ENCODE data around the gene ZNF14.

The ZNF14 gene

DNA sequence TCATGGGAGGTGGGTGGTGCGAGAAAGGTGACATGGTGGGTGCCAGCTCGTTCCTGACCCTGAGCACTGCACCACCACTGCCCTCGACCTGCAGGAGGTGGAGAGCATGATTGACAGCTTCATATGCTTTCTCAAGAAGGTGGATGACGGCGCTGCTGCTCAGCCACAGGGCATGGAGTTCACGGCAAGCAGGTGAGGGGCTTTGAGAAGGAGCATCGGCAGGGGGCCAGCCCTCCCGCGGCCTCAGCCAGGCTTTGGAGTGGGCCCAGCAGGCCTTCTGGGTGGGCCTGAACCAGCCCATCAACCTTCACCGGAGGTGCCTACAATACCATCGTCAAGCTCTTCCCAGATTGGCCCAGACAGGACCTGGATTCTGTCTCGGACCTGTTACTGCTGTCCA lies 18.9 kb upstream of the ZNF14 start:
- Histone ChIP-seq H3K9me3 (replicated peaks; ENCODE audit: low read length) (peaks cover 15% of the 10 kb centered on the region), H3K4me2 (ENCODE audit: low read length) (no peak overlapping the region)

DNA sequence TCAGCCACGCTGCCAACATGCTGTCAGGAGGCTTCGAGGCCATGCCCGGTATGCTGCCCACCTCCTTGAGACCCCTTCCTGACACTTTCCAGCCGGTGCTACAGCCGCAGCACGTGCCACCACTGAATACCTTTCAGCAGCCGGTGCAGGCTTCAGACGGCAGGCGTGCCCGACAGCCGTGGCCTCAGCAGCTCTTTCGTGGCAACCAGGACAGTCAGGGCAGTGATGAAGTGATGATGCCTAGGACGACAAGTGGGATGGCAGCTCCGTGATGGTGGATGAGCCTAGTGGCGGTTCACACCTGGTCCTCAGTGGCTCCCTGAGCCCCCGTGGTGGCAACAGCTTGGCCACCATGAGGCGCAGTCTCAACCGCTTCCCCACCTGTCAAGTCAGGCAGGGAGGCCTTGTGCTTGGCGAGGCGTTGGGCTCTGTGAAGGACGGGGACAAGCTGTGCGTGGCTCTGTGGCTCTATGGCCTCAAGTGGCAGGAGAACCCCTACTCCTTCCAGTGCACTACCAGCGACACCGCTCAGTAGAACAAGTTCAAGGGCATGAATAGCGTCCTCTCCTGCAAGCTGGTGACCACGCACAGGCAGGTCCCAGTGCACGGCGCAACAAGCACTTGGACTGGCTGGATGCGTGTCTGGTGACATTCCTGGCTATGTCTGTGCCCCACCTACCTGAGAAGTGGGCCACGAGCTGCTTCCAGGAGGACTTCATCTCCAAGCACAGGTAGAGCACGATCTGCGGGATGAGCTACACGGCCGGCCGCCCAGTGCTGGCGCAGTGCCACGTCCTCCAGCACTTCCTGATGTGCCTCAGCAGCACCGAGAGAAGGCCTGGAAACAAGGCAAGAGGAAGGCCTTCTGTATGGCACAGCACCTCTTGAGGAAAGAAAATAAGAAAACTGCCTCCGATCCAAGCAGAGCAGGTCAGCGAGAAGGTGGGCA lies 18.2 kb upstream of the ZNF14 start:
- Histone ChIP-seq H3K9me3 (replicated peaks; ENCODE audit: low read length) (peaks cover 15% of the 10 kb centered on the region), H3K4me3 (ENCODE audit: low read length) (no peak overlapping the region), H3K9ac (ENCODE audit: low read depth, low read length) (no peak overlapping the region), H3K4me1 (ENCODE audit: control insufficient read depth, insufficient read depth, low read length) (no peaks in the 10 kb centered on the region), H3K36me3 (ENCODE audit: insufficient read depth, low read length) (no peaks in the 10 kb centered on the region), H3K27me3 (ENCODE audit: control insufficient read depth, insufficient read depth, low read length) (no peaks in the 10 kb centered on the region), H3K4me2 (ENCODE audit: low read length) (no peak overlapping the region)

More for the DNA sequence above, 18.9 kb upstream of the ZNF14 start:
- Histone ChIP-seq H3K27me3 (ENCODE audit: control insufficient read depth, insufficient read depth, low read length) (no peaks in the 10 kb centered on the region), H3K36me3 (ENCODE audit: insufficient read depth, low read length) (no peaks in the 10 kb centered on the region), H3K4me3 (ENCODE audit: low read length) (no peak overlapping the region), H3K4me1 (ENCODE audit: control insufficient read depth, insufficient read depth, low read length) (no peaks in the 10 kb centered on the region), H3K9ac (ENCODE audit: low read depth, low read length) (no peak overlapping the region)

- H3K4me3 ChIP-seq (ENCODE audit: low read length), result no peak overlapping the region
- no peak overlapping the region for H3K4me2 ChIP-seq (ENCODE audit: low read length)
- H3K9me3 ChIP-seq (replicated peaks; ENCODE audit: low read length), result peaks cover 15% of the 10 kb centered on the region
- H3K4me1 ChIP-seq (ENCODE audit: control insufficient read depth, insufficient read depth, low read length), result no peaks in the 10 kb centered on the region
- no peaks in the 10 kb centered on the region for H3K36me3 ChIP-seq (ENCODE audit: insufficient read depth, low read length)
- no peak overlapping the region for H3K9ac ChIP-seq (ENCODE audit: low read depth, low read length)
- no peaks in the 10 kb centered on the region for H3K27me3 ChIP-seq (ENCODE audit: control insufficient read depth, insufficient read depth, low read length)
Measured at GRCh38 chr19:19749908-19750841, 17.3 kb upstream of the ZNF14 start.

GRCh38 chr19:19749117-19749907 lies 16.4 kb upstream of the ZNF14 start:
- Histone ChIP-seq H3K4me3 (ENCODE audit: low read length) (no peak overlapping the region), H3K36me3 (ENCODE audit: insufficient read depth, low read length) (no peaks in the 10 kb centered on the region), H3K9ac (ENCODE audit: low read depth, low read length) (no peak overlapping the region), H3K4me1 (ENCODE audit: control insufficient read depth, insufficient read depth, low read length) (no peaks in the 10 kb centered on the region), H3K4me2 (ENCODE audit: low read length) (no peak overlapping the region), H3K27me3 (ENCODE audit: control insufficient read depth, insufficient read depth, low read length) (no peaks in the 10 kb centered on the region), H3K9me3 (replicated peaks; ENCODE audit: low read length) (peaks cover 15% of the 10 kb centered on the region)

- H3K27me3 ChIP-seq (ENCODE audit: control insufficient read depth, insufficient read depth, low read length), result no peaks in the 10 kb centered on the region
- H3K4me1 ChIP-seq (ENCODE audit: control insufficient read depth, insufficient read depth, low read length), result no peaks in the 10 kb centered on the region
- peaks cover 15% of the 10 kb centered on the region for H3K9me3 ChIP-seq (replicated peaks; ENCODE audit: low read length)
- no peaks in the 10 kb centered on the region for H3K36me3 ChIP-seq (ENCODE audit: insufficient read depth, low read length)
- H3K4me2 ChIP-seq (ENCODE audit: low read length), result no peak overlapping the region
- H3K9ac ChIP-seq (ENCODE audit: low read depth, low read length), result no peak overlapping the region
- no peak overlapping the region for H3K4me3 ChIP-seq (ENCODE audit: low read length)
Measured at GRCh38 chr19:19748249-19748938, 15.5 kb upstream of the ZNF14 start.

GRCh38 chr19:19747357-19748220 lies 14.7 kb upstream of the ZNF14 start:
- peaks cover 15% of the 10 kb centered on the region for H3K9me3 ChIP-seq (replicated peaks; ENCODE audit: low read length)
- no peaks in the 10 kb centered on the region for H3K36me3 ChIP-seq (ENCODE audit: insufficient read depth, low read length)
- H3K4me1 ChIP-seq (ENCODE audit: control insufficient read depth, insufficient read depth, low read length), result no peaks in the 10 kb centered on the region
- no peak overlapping the region for H3K9ac ChIP-seq (ENCODE audit: low read depth, low read length)
- no peak overlapping the region for H3K4me3 ChIP-seq (ENCODE audit: low read length)
- H3K27me3 ChIP-seq (ENCODE audit: control insufficient read depth, insufficient read depth, low read length), result no peaks in the 10 kb centered on the region
- no peak overlapping the region for H3K4me2 ChIP-seq (ENCODE audit: low read length)

GRCh38 chr19:19746286-19747213 lies 13.6 kb upstream of the ZNF14 start:
- Histone ChIP-seq H3K9ac (ENCODE audit: low read depth, low read length) (no peak overlapping the region), H3K27me3 (ENCODE audit: control insufficient read depth, insufficient read depth, low read length) (no peaks in the 10 kb centered on the region), H3K9me3 (replicated peaks; ENCODE audit: low read length) (peaks cover 14% of the 10 kb centered on the region), H3K4me3 (ENCODE audit: low read length) (no peak overlapping the region), H3K36me3 (ENCODE audit: insufficient read depth, low read length) (no peaks in the 10 kb centered on the region), H3K4me1 (ENCODE audit: control insufficient read depth, insufficient read depth, low read length) (no peaks in the 10 kb centered on the region), H3K4me2 (ENCODE audit: low read length) (no peak overlapping the region)

- no peaks in the 10 kb centered on the region for H3K27me3 ChIP-seq (ENCODE audit: control insufficient read depth, insufficient read depth, low read length)
- H3K4me1 ChIP-seq (ENCODE audit: control insufficient read depth, insufficient read depth, low read length), result no peaks in the 10 kb centered on the region
- no peak overlapping the region for H3K9ac ChIP-seq (ENCODE audit: low read depth, low read length)
- no peak overlapping the region for H3K4me3 ChIP-seq (ENCODE audit: low read length)
- H3K36me3 ChIP-seq (ENCODE audit: insufficient read depth, low read length), result no peaks in the 10 kb centered on the region
- H3K9me3 ChIP-seq (replicated peaks; ENCODE audit: low read length), result peaks cover 9% of the 10 kb centered on the region
- no peak overlapping the region for H3K4me2 ChIP-seq (ENCODE audit: low read length)
Measured at GRCh38 chr19:19745496-19746285, 12.8 kb upstream of the ZNF14 start.

GRCh38 chr19:19744641-19745040 lies 11.7 kb upstream of the ZNF14 start:
- Histone ChIP-seq H3K9me3 (replicated peaks; ENCODE audit: low read length) (peaks cover 7% of the 10 kb centered on the region), H3K4me2 (ENCODE audit: low read length) (no peak overlapping the region), H3K4me3 (ENCODE audit: low read length) (no peak overlapping the region), H3K9ac (ENCODE audit: low read depth, low read length) (no peak overlapping the region), H3K4me1 (ENCODE audit: control insufficient read depth, insufficient read depth, low read length) (no peaks in the 10 kb centered on the region), H3K36me3 (ENCODE audit: insufficient read depth, low read length) (no peaks in the 10 kb centered on the region), H3K27me3 (ENCODE audit: control insufficient read depth, insufficient read depth, low read length) (no peaks in the 10 kb centered on the region)
